Heart right ventricle (tissue), 16 donors: ENCODE measurements around the gene TDRD10. TPM values are rescaled to one million over a fixed set of nuclear protein-coding genes. Genes with fewer than 3 reads are reported as not detected.
A peak's percentile ranks its signal among the peaks of the same experiment; 100 is the strongest.

Experiments used
- ATAC-seq, 8 donors: fragments of 200-7000 bp; cut with Tn5 transposase; one replicate each; pipeline ENCODE4 v1.9.1; 2020; ENCODE audit warnings: mild to moderate bottlenecking in 8 of 8, moderate library complexity in 8 of 8, moderate number of reproducible peaks in 1 of 8
- DNase-seq, 2 donors: peaks; one replicate each; pipeline ENCODE4 v3.0.0-alpha.2; 2020
- H3K27ac ChIP-seq, 10 donors: fragments of 200-600 bp; sonication (generic) in 2 of 10; one replicate each; pipeline versions ENCODE4 v1.5.0 to v1.8.0; 2020 to 2022; ENCODE audit warnings: mild to moderate bottlenecking in 3 of 10
- H3K27me3 ChIP-seq, 7 donors: fragments of 200-600 bp; one replicate each; pipeline ENCODE4 v1.8.0; 2021 to 2022; ENCODE audit warnings: mild to moderate bottlenecking in 2 of 7
- H3K36me3 ChIP-seq, 9 donors: fragments of 200-600 bp; sonication (generic) in 1 of 9; one replicate each; pipeline versions ENCODE4 v1.5.0 to v1.8.0; 2020 to 2022; ENCODE audit warnings: mild to moderate bottlenecking in 2 of 9
- H3K4me1 ChIP-seq, 9 donors: fragments of 200-600 bp; sonication (generic) in 1 of 9; one replicate each; pipeline versions ENCODE4 v1.5.0 to v1.8.0; 2020 to 2022; ENCODE audit warnings: mild to moderate bottlenecking in 4 of 9
- H3K4me3 ChIP-seq, 10 donors: fragments of 200-600 bp; sonication (generic) in 2 of 10; one replicate each; pipeline versions ENCODE4 v1.5.0 to v1.8.0; 2020 to 2022; ENCODE audit warnings: mild to moderate bottlenecking in 7 of 10, moderate library complexity in 2 of 10
- H3K9me3 ChIP-seq, 11 donors: fragments of 200-600 bp in 10 of 11; sonication (generic) in 2 of 11; one replicate each; pipeline versions ENCODE4 v1.5.0 to v1.8.0; 2013 to 2022; ENCODE audit warnings: mild to moderate bottlenecking in 2 of 11, control low read depth in 1 of 11, moderate library complexity in 1 of 11
- WGBS, 2 donors: extraction: QIAGEN DNeasy Blood & Tissue Kit; methylation state at CpG; one replicate each; pipeline ENCODE4 v1.1.7; 2013; ENCODE audit warnings: inconsistent platforms in 1 of 2; 5-methylcytosine and 5-hydroxymethylcytosine counted together
- intact Hi-C, 10 donors: fragments of 100-400 bp; cut with DNase I; formaldehyde crosslinking; loops; one replicate each; pipeline versions ENCODE4 v1.11.1 to v1.14.2; 2022
- polyA plus RNA-seq, 2 donors: library from polyadenylated mRNA; stranded (reverse); fragments of 200-250 nt; gene quantifications; one replicate each; pipeline ENCODE4 v1.2.3, GENCODE V29; 2013
- total RNA-seq, 10 donors: library from RNA; stranded (reverse); fragmentation: NEBNext Ultra II Directional in 3 of 10; extraction: Animal tissue kit (Norgen Biotek cat#: 25700) in 3 of 10; gene quantifications; one replicate each; pipeline versions ENCODE4 v1.2.1 to v1.2.4, GENCODE V29; 2021 to 2023
- TF ChIP-seq, protein P1 (sequence below), 9 donors: fragments of 200-600 bp; sonication (generic) in 2 of 9; IDR thresholded peaks; one replicate each; pipeline versions ENCODE4 v1.5.0 to v1.8.0; 2021 to 2022; ENCODE audit warnings: antibody characterized with exemption in 9 of 9, mild to moderate bottlenecking in 5 of 9, moderate library complexity in 1 of 9
- donor health status: Arrhythmogenic right ventricular cardiomyopathy.
- donor health status: ischemic (EF 13 %, LVEDD 7.1; RV severe dilation, severe dysfunction).
- donor health status: healthy with polysubstance abuse.
- donor health status: DM: no; HTN: yes; CAD: no.
- donor health status: DM: no; HTN: no; CAD: no.
- donor health status: ischemic (EF 25% LVEDD 6.9; RV normal size, moderate dysfunction).
- donor health status: ischemic (EF 25% LVEDD 5.7; RV mildly dilated, moderate dysfunction).
- donor health status: healthy.
- donor health status: DM: yes; HTN: yes; CAD: no.
- donor health status: Ischemic cardiomyopathy.
- donor health status: ischemic (EF 35%, LVEDD 5.7; RV mildly dilated, moderate dysfunction).
- donor health status: nonischemic (EF 11% LVEDD 7.7; RV severe dilation, severe dysfunction).
- donor health status: DM: yes; HTN: yes; CAD: no.
- donor health status: PGD.
- donor health status: ischemic (EF 29% LVEDD 5.4; RV normal size, mild dysfunction).
- donor health status: nonischemic (EF 23%, LVEDD 6.1; RV moderate dilation, normal function).

The TDRD10 gene
- total and polyA plus RNA-seq, 12 donors: 1.1 to 13.3 (median 2.0) TPM

DNA sequence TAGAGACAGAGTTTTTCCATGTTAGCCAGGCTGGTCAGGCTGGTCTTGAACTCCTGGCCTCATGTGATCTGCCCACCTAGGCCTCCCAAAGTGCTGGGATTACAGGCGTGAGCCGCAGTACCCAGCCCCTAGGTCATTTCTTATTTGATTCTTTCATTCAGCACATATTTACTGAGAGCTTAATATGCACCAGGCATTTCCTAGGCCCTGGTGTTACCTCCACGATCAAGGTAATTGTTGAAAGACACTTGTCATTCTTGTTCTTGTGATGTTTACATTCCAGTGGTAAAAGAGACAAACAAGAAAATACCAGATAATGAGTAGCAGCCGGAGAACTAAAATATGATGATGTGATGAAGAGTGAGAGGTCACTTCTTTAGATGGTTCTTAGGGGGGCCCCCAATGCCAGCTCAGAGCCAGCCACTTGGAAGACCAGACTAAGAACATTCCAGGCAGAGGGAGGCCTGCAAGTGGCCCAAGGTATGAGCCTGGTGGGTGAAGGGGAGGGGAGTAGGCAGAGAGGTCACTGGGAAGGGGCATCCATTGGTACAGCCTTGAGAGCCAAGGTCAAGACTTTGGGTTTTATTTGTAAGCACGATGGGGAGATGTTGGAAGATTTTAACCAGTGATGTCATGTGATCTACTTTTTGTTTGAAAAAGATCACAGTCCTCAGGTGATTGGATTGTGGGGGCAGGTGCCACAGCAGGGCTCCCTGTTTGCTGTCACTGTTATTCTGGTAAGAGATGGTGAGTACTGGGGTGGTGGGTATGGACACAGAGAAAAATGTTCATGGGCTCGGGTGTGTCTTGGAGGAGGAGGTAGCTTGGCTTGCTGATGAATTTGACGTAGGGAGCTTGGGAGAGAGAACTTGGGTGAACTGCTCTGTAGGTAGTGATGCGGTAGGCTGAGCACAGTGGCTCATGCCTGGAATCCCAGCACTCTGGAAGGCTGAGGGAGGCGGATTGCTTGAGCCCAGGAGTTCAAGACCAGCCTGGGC, 37.8 kb downstream of the TDRD10 start:
- Histone ChIP-seq H3K27ac (no peak overlapping the region), H3K27me3 (no peaks in the 10 kb centered on the region), H3K4me3 (no peak overlapping the region), H3K9me3 (no peaks in the 10 kb centered on the region), H3K4me1 (peaks cover 0 to 9% (median 0%) of the 10 kb centered on the region in 9 donors), H3K36me3 (peaks cover 0 to 8% (median 0%) of the 10 kb centered on the region in 9 donors)
- 90 to 92% methylated on average over 9 of the region's 9 CpGs for WGBS, 2 donors
- ATAC-seq: no peak
- TF ChIP-seq, protein P1, sequence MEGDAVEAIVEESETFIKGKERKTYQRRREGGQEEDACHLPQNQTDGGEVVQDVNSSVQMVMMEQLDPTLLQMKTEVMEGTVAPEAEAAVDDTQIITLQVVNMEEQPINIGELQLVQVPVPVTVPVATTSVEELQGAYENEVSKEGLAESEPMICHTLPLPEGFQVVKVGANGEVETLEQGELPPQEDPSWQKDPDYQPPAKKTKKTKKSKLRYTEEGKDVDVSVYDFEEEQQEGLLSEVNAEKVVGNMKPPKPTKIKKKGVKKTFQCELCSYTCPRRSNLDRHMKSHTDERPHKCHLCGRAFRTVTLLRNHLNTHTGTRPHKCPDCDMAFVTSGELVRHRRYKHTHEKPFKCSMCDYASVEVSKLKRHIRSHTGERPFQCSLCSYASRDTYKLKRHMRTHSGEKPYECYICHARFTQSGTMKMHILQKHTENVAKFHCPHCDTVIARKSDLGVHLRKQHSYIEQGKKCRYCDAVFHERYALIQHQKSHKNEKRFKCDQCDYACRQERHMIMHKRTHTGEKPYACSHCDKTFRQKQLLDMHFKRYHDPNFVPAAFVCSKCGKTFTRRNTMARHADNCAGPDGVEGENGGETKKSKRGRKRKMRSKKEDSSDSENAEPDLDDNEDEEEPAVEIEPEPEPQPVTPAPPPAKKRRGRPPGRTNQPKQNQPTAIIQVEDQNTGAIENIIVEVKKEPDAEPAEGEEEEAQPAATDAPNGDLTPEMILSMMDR (IDR thresholded peaks at IDR 0.05): no peak
- intact Hi-C loops: loop anchor here in 5 of 10 donors (5.0 to 10.0 kb wide), 3 partner anchors 62 to 185 kb away; partner anchors contain the start of gene IL6R (in 1 of the 5)
- no peak for DNase-seq

GRCh38 chr1:154541231-154541630, 39.2 kb downstream of the TDRD10 start:
- H3K4me3 ChIP-seq: no peak overlapping the region
- peaks cover 0 to 8% (median 0%) of the 10 kb centered on the region in 9 donors for H3K36me3 ChIP-seq
- DNase-seq (no peak), ATAC-seq (no peak)
- H3K9me3 ChIP-seq: no peaks in the 10 kb centered on the region
- 71% methylated on average over 6 of the region's 6 CpGs for WGBS, 2 donors
- intact Hi-C loops: loop anchor here in 5 of 10 donors (5.0 to 10.0 kb wide), 3 partner anchors 64 to 186 kb away; partner anchors contain the start of gene IL6R (in 1 of the 5)
- TF ChIP-seq, protein P1 (IDR thresholded peaks at IDR 0.05): no peak
- H3K27ac ChIP-seq: no peak overlapping the region
- H3K4me1 ChIP-seq: peaks cover 0 to 9% (median 0%) of the 10 kb centered on the region in 9 donors
- no peaks in the 10 kb centered on the region for H3K27me3 ChIP-seq

DNA sequence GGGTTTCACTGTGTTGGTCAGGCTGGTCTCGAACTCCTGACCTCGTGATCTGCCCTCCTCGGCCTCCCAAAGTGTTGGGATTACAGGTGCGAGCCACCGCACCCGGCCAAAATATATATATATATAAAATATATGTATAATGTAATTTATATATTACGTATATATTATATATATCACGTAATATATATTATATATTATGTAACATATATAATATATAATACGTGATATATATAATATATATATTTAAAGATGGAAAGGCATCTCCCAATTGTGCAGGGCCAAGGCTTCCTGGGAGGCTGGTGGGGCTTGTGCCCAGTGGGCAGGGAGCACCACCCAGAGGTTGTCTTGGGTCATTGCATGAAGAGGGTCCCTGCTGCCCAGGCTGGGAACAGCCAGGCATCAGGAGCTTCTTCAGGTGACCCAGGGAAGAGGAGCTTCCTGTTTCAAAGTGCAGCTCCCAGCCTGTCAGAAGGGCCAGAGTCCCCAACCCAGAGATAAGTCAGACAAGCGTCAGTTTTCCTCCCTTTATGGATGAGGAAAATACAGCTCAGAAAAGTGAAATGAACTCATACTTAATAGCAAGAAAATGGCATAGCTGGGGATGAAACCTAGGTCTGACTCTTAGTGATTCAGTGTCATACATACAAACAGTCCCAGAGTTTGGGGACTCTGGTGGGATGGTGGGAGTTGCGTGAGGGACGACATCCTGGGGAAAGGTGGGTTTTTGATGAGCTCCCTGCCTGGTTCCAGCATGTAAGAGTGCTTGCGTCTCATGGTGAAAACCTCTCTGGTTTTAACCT, 44.4 kb downstream of the TDRD10 start:
- TF ChIP-seq, protein P1 (IDR thresholded peaks at IDR 0.05): peak; percentile 67 to 86 (median 83)
- intact Hi-C loops: loop anchor here in 6 of 10 donors (1.0 to 10.0 kb wide), 7 partner anchors 64 to 192 kb away; partner anchors contain the start of gene IL6R (in 2 of the 6)
- Histone ChIP-seq H3K36me3 (peaks cover 0 to 45% (median 26%) of the 10 kb centered on the region in 9 donors), H3K9me3 (no peaks in the 10 kb centered on the region), H3K27ac (no peak overlapping the region), H3K4me3 (no peak overlapping the region), H3K27me3 (no peaks in the 10 kb centered on the region), H3K4me1 (peaks cover 0 to 34% (median 19%) of the 10 kb centered on the region in 9 donors)
- DNase-seq: peak; percentile 49 to 51
- WGBS, 2 donors: 82 to 83% methylated on average over 13 of the region's 13 CpGs
- ATAC-seq: peak in 6 of 8 donors; percentile 70 to 80 (median 74)
